Stimulated activated CD8-positive, alpha-beta memory T cell treated with anti-CD3 and anti-CD28 coated beads, Interleukin-7, amount 100 ng/mL, for 4 hours (primary cell): ENCODE results near the gene MLEC.

ENCODE experiments used
- DNase-seq, 2 donors: peaks; one replicate each; pipeline ENCODE4 v3.0.0-alpha.2; 2020; ENCODE audit warnings: low read depth in 2 of 2

The MLEC gene

DNA sequence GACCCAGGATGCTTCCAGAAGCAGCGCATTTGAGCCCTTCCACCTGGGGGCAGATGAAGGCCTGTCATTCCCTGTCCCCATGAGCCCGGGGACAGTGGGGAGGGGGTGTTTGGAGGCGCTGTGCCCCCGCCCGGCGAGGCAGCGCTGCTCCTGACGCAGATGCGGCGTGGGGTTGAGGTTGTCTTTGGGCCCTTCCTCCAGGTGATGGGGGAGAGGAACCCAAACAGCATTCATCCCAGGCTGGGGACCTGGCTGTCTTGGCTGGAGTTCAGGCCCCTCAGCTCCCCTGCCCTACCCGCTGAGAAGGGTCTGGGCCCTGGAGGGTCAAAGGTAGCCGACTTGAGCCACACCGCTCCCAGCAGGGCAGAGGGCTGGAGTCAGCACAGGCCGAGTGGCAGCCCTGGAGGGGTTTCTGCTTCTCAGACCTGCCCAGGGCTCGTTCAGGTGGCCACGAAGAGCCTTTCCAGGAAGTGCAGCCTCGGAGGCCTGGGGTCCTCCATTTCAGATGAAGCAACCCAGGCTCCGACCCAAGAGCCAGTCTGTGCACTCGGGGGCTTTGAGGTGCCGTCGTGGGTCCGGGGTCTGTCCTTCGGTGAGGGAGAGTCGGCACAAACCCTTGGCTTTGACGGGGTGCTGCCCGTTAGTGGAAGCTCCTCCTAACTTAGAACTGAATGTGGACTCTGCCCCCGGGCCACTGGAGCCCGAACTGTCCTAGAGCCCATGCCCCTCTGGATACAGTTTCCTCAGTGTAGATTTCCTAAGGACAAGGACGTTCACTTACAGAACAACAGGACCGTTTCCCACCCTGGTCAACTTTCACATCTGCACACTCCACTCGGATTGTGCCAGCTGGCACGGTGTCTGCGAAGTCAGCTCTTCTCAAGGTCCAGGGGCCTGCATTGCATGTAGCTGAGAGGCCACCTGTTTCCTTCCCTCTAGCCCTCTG is 54.8 kb downstream of the MLEC start:
- no peak for DNase-seq

DNA sequence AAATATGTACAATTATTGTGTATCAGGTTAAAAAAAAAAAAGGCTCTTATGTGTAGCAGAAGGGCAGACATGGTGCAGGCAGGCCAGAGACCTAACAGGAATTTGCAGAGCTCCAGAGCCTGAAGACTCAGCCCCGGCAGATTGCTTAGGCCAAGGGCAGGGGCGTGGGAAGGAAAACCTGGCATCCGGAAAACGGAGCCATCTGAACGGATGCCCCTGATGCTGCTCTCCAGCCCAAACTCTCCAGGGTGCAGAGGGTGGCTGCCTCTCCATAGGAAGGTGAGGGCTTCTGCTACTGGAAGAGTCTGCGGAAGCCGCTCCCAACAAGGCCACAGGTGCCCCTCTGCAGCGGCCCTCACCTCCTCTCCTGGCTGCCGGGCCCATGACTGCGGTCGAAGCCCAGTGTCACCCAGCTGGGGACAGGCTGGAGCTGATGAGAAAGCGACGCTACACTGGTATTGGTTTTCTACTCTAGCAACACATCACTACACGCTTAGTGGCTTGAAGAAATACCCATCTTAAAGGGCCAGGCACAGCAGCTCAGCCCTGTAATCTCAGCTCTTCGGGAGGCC is 58.1 kb downstream of the MLEC start:
- DNase-seq: no peak

DNA sequence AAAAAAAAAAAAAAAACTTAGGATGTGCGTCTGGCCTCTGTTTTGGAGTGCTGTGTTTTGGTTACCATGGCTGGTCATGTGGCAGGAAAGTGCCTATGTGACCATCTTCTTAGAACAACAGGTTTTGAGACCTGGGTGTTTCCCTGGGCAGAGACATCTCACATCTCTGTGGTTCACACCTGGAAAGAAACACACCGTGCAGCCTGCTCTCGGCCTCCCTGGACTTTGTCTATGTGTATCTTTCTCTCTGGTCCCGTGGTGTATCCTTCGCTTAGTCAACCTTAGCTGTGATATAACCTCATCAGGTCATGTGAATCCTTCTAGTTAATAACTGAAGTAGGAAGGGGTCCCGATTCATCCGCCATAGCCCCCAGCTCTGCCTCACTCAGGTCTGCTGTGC is 61.3 kb downstream of the MLEC start:
- no peak for DNase-seq

DNA sequence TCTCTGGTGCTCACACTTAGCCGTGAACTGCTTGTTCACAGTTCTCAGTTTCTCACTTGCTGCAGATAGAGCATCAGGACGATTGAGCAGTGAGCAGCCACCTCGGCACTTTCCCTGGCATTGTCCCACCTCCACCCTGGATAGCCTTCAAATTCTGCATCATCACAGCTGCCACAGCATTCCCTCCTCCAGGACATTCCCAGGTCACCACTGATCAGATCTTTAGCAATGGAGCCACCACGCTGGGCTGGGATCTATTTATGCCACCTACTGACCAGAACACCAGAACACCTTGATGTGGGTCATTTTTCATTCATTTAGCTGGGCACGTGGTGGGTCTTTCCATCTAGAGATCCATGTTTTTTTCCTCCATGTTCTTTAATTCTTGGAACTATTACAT is 62.3 kb downstream of the MLEC start:
- DNase-seq: no peak

DNA sequence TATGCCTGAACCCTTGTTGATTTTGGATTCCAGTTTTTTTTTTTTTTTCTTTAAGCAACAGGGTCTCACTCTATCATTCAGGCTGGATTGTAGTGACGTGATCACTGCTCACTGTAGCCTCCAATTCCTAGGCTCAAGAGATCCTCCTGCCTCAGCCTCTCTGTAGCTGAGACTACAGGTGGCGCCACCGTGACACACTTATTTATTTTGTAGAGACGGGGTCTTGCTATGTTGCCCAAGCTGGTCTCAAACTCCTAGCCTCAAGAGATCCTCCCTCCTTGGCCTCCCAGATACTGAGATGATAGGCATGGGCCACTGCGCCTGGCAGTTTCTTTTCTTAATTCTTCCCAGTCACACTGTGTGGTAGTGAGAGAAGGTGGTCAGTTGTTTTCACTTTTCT is 63.9 kb downstream of the MLEC start:
- DNase-seq: no peak

DNA sequence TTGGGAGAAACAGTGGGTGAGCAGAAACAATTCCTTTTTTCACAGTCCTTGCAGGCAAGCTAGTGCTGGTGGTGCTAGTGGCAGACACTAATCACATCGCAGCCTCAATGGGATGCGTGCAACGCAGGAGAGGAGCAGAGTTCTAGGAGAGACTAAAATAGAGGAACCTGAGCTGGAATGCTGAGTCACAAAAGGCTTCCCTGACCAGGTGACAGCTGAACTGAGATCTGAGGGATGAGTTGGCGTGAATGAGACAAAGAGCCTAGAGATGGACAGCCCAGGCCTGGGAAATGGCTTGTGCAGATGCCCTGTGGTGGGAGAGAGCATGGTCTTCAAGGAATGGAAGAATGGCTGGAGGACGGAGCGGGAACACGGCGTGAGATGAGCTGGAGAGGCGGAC is 64.4 kb downstream of the MLEC start:
- no peak for DNase-seq
